K562 (cell line): ENCODE results near the gene MAP2. TPM values are rescaled to one million over a fixed set of nuclear protein-coding genes. Genes with fewer than 3 reads are reported as not detected.

ENCODE experiments used
- ATAC-seq: fragments of 200-7000 bp; cut with Tn5 transposase; 3 replicates; pipeline ENCODE4 v1.9.1; 2020; ENCODE audit warnings: moderate library complexity
- BruUV-seq: library from RNA; stranded (reverse); fragments of 400-500 nt; replicated peaks from 2 replicates; lab custom pipeline; 2021; lab: Mats Ljungman, UMichigan
- CTCF ChIA-PET: fragments of 300-600 bp; formaldehyde crosslinking; extraction: SDS; loops from one replicate; lab custom pipeline; 2021; ENCODE audit warnings: low intra/inter-chr PET ratio; lab: Yijun Ruan, JAX
- POLR2A ChIA-PET: fragments of 300-600, 350-650 bp; sonication (Branson Sonifier 250); formaldehyde crosslinking; extraction: SDS; loops from one replicate; lab custom pipeline; 2021; ENCODE audit warnings: antibody characterized with exemption, inconsistent platforms; lab: Yijun Ruan, JAX
- DNase-seq, 4 experiments: peaks; one replicate each; pipeline versions ENCODE4 v3.0.0 to v3.0.0-alpha.2; 2011 to 2018; ENCODE audit warnings: low spot score in 3 of 4, mixed read lengths in 3 of 4; ENCODE audit errors: extremely low read depth in 1 of 4
- FAIRE-seq: peaks from 2 replicates; lab custom pipeline; 2011; peaks lifted over from hg19 to GRCh38; lab: Jason Lieb, UNC
- H2AFZ ChIP-seq: 2 replicates; pipeline ENCODE4 v1.6.0; 2011; ENCODE audit warnings: low read depth, low read length, control low read depth, inconsistent platforms
- H3K27ac ChIP-seq: fragments of 200-600 bp; 3 replicates; pipeline ENCODE4 v1.8.0; 2011; ENCODE audit warnings: low read depth, mild to moderate bottlenecking, control low read depth, inconsistent platforms, low read length, moderate library complexity, mixed read lengths; ENCODE audit errors: extremely low read depth
- H3K27me3 ChIP-seq, 2 experiments: fragments of 300-600 bp in 1 of 2; 2 replicates in 1 of 2; 3 replicates in 1 of 2; pipeline versions ENCODE4 v1.6.0 to v1.8.0; 2011; ENCODE audit warnings: inconsistent platforms in 2 of 2, low read length in 2 of 2, mild to moderate bottlenecking in 1 of 2, mixed read lengths in 1 of 2, moderate library complexity in 1 of 2; ENCODE audit not compliant: control insufficient read depth in 2 of 2, insufficient read depth in 2 of 2
- H3K36me3 ChIP-seq: fragments of 300-600 bp; 3 replicates; pipeline ENCODE4 v1.8.0; 2011; ENCODE audit warnings: mild to moderate bottlenecking, low read length, inconsistent platforms; ENCODE audit not compliant: control insufficient read depth, insufficient read depth
- H3K4me1 ChIP-seq, 2 experiments: fragments of 200-600 bp in 1 of 2; replicated peaks in 1 of 2; 2 replicates in 1 of 2; 3 replicates in 1 of 2; pipeline versions ENCODE4 v1.5.1 to v1.8.0; 2011; ENCODE audit warnings: inconsistent platforms in 2 of 2, low read length in 2 of 2, mild to moderate bottlenecking in 1 of 2, mixed read lengths in 1 of 2, moderate library complexity in 1 of 2; ENCODE audit not compliant: control insufficient read depth in 2 of 2, insufficient read depth in 2 of 2
- H3K4me2 ChIP-seq: 2 replicates; pipeline ENCODE4 v1.6.1; 2011; ENCODE audit warnings: low read length, control low read depth, inconsistent platforms, mixed read lengths; ENCODE audit not compliant: insufficient read depth
- H3K4me3 ChIP-seq: fragments of 200-600 bp; sonication (generic), shearing (Covaris generic); 2 replicates; pipeline ENCODE4 v1.5.1; 2016; ENCODE audit warnings: control low read depth, inconsistent platforms
- H3K79me2 ChIP-seq: fragments of 200-600 bp; 3 replicates; pipeline ENCODE4 v1.8.0; 2011; ENCODE audit warnings: low read length, inconsistent platforms; ENCODE audit not compliant: control insufficient read depth, insufficient read depth
- H3K9ac ChIP-seq, 2 experiments: 2 replicates each; pipeline versions ENCODE4 v1.6.0 to v1.6.1; 2011; ENCODE audit warnings: low read depth in 2 of 2, low read length in 2 of 2, control low read depth in 1 of 2, inconsistent platforms in 1 of 2, mild to moderate bottlenecking in 1 of 2, mixed read lengths in 1 of 2; ENCODE audit not compliant: insufficient read depth in 1 of 2
- H3K9me1 ChIP-seq: one replicate; pipeline ENCODE4 v1.6.0; 2011; ENCODE audit warnings: inconsistent platforms, mild to moderate bottlenecking, low read length, moderate library complexity; ENCODE audit not compliant: control insufficient read depth, insufficient read depth
- H3K9me3 ChIP-seq: replicated peaks from 2 replicates; pipeline ENCODE4 v1.5.1; 2011; ENCODE audit warnings: low read depth, low read length, inconsistent platforms; ENCODE audit not compliant: control insufficient read depth, insufficient read depth
- H4K20me1 ChIP-seq: replicated peaks from 2 replicates; pipeline ENCODE4 v1.6.1; 2011; ENCODE audit warnings: low read length, inconsistent platforms, mixed read lengths; ENCODE audit not compliant: control insufficient read depth, insufficient read depth
- BACH1 ChIP-seq: fragments of 200-800 bp; sonication (Bioruptor generic); IDR thresholded peaks from 2 replicates; pipeline ENCODE4 v1.6.1; 2016; ENCODE audit warnings: missing genetic modification characterization, missing compliant biosample characterization
- CREB5 ChIP-seq: fragments of 250-450 bp; sonication (Bioruptor Pico); IDR thresholded peaks from 2 replicates; pipeline ENCODE4 v1.5.0; 2020; ENCODE audit warnings: mild to moderate bottlenecking
- DMBX1 ChIP-seq: fragments of 250-450 bp; sonication (Bioruptor Pico); IDR thresholded peaks from 2 replicates; pipeline ENCODE4 v1.8.0; 2022; ENCODE audit warnings: inconsistent platforms, mild to moderate bottlenecking, moderate library complexity, borderline replicate concordance
- FOXA3 ChIP-seq, 2 experiments: fragments of 450-650 bp in 1 of 2; sonication (generic) in 1 of 2; formaldehyde crosslinking; IDR thresholded peaks in 1 of 2; conservative IDR thresholded peaks in 1 of 2; 2 replicates each; pipeline versions ENCODE4 v1.4.0 to v1.8.0; 2020 to 2022; ENCODE audit warnings: mild to moderate bottlenecking in 2 of 2, missing genetic modification reagents in 1 of 2
- HBP1 ChIP-seq: fragments of 450-650 bp; formaldehyde crosslinking; IDR thresholded peaks from 2 replicates; pipeline ENCODE4 v1.4.0; 2022; ENCODE audit warnings: missing genetic modification characterization
- HMBOX1 ChIP-seq: sonication (generic); IDR thresholded peaks from 2 replicates; pipeline ENCODE4 v1.6.1; 2016
- HNRNPK ChIP-seq: fragments of 200-400 bp; formaldehyde crosslinking; IDR thresholded peaks from one replicate; pipeline ENCODE4 v1.6.1; 2018; ENCODE audit warnings: mild to moderate bottlenecking, low read depth, low read length; ENCODE audit not compliant: poor library complexity, severe bottlenecking
- MECOM ChIP-seq: fragments of 250-450 bp; sonication (Bioruptor Pico); IDR thresholded peaks from 2 replicates; pipeline ENCODE4 v1.8.0; 2022; ENCODE audit warnings: inconsistent platforms
- NR3C1 ChIP-seq: sonication (generic); formaldehyde crosslinking; IDR thresholded peaks from 2 replicates; pipeline ENCODE4 v1.8.1; 2022; ENCODE audit warnings: missing genetic modification reagents
- SRSF3 ChIP-seq: fragments of 200-400 bp; formaldehyde crosslinking; IDR thresholded peaks from 2 replicates; pipeline ENCODE4 v1.6.1; 2016; ENCODE audit warnings: mild to moderate bottlenecking, low read length, moderate library complexity; ENCODE audit not compliant: insufficient read depth
- STAT5B ChIP-seq: fragments of 250-450 bp; sonication (Bioruptor Pico); IDR thresholded peaks from 2 replicates; pipeline ENCODE4 v1.8.0; 2021; ENCODE audit warnings: mild to moderate bottlenecking, inconsistent platforms
- TAF15 ChIP-seq: fragments of 200-400 bp; formaldehyde crosslinking; IDR thresholded peaks from 2 replicates; pipeline ENCODE4 v1.6.1; 2017; ENCODE audit warnings: mild to moderate bottlenecking, low read depth, low read length, moderate library complexity
- TEAD2 ChIP-seq: fragments of 450-650 bp; IDR thresholded peaks from 2 replicates; pipeline ENCODE4 v1.6.1; 2016; ENCODE audit warnings: missing genetic modification characterization, control low read depth, missing compliant biosample characterization
- TFE3 ChIP-seq: fragments of 450-650 bp; formaldehyde crosslinking; IDR thresholded peaks from 2 replicates; pipeline ENCODE4 v1.4.0; 2020; ENCODE audit warnings: mild to moderate bottlenecking, mixed read lengths
- WGBS: fragments of 100-300 bp; shearing (Covaris generic); methylation state at CpG from one replicate; pipeline ENCODE4 v1.1.6; 2016; ENCODE audit warnings: low coverage, mixed read lengths; ENCODE audit not compliant: insufficient coverage; ENCODE audit errors: missing lambda C conversion rate; 5-methylcytosine and 5-hydroxymethylcytosine counted together
- in situ Hi-C: fragments of 300-500 bp; cut with MboI; formaldehyde crosslinking; loops from 4 replicates; pipeline ENCODE4 v1.15.0; 2018; ENCODE audit warnings: inconsistent platforms, mixed read lengths
- intact Hi-C: fragments of 100-400 bp; cut with micrococcal nuclease; formaldehyde crosslinking; loops from 2 replicates; pipeline ENCODE4 v1.14.2; 2022
- polyA plus RNA-seq, 8 experiments: library from polyadenylated mRNA; depleted of rRNA in 4 of 8; stranded (reverse) in 5 of 8; unstranded in 3 of 8; fragments of >200 nt; fragmentation: Nextera tagmentation in 2 of 8; fragmentation: Illumina TruSeq in 1 of 8; extraction: Ambion mirVana in 2 of 8; extraction: Trizol in 1 of 8; gene quantifications; 2 replicates each; pipeline versions ENCODE4 v1.2.1 to v1.2.3, GENCODE V29; 2011 to 2014; ENCODE audit warnings: inconsistent platforms in 1 of 8, missing spikeins in 1 of 8
- total RNA-seq, 7 experiments: library from RNA; depleted of rRNA in 6 of 7; stranded (reverse); fragments of >200 nt in 6 of 7; fragmentation: Illumina TruSeq in 2 of 7; extraction: Trizol in 2 of 7; gene quantifications; 2 replicates each; pipeline versions ENCODE4 v1.2.1 to v1.2.3, GENCODE V29; 2011 to 2021; ENCODE audit warnings: low replicate concordance in 1 of 7

Gene MAP2
- total and polyA plus RNA-seq, 9 of the 15 experiments (the other 6 are each of a cell fraction or from before 2014, with no cell fraction given) = 0.13 TPM; not detected in 8

GRCh38 chr2:209613649-209614305 lies 189.9 kb downstream of the MAP2 start (continued):
- TF ChIP-seq HMBOX1 (no peak), CREB5 (CRISPR knock-in tag) (no peak)
- TF ChIP-seq, all 486 proteins: peak for 0

- Histone ChIP-seq H3K9me3 (no peaks in the 10 kb centered on the region), H3K4me2 (no peak overlapping the region), H3K9ac (no peak overlapping the region), H3K4me3 (no peak overlapping the region), H3K9me1 (no peaks in the 10 kb centered on the region), H3K27me3 (no peaks in the 10 kb centered on the region), H2AFZ (no peak overlapping the region), H3K27ac (no peak overlapping the region), H4K20me1 (no peaks in the 10 kb centered on the region), H3K4me1 (no peaks in the 10 kb centered on the region), H3K79me2 (no peaks in the 10 kb centered on the region), H3K36me3 (no peaks in the 10 kb centered on the region)
- no peak for ATAC-seq
- WGBS = 4% methylated on average over 6 of the region's 6 CpGs
- FAIRE-seq = no peak
- no TSS peak for BruUV-seq
- no peak for DNase-seq
- intact Hi-C loops (no loop called here), in situ Hi-C loops (no loop called here)
- CTCF ChIA-PET = no interaction called here
- POLR2A ChIA-PET = no interaction called here
- TF ChIP-seq TFE3 (CRISPR knock-in tag) (no peak), NR3C1 (CRISPR knock-in tag) (no peak), DMBX1 (CRISPR knock-in tag) (no peak), MECOM (CRISPR knock-in tag) (no peak), HBP1 (CRISPR knock-in tag) (no peak), TEAD2 (tag) (no peak), TAF15 (no peak), FOXA3 (CRISPR knock-in tag; conservative IDR thresholded peaks at IDR 0.05 in 1 of 2, IDR thresholded peaks at IDR 0.05 in 1 of 2) (no peak), STAT5B (CRISPR knock-in tag) (no peak), BACH1 (tag) (no peak), SRSF3 (no peak), HNRNPK (no peak)
These were observed 191.0 kb downstream of the MAP2 start for GRCh38 chr2:209614690-209615369.
